HG03135 (cell line): Measurements from ENCODE around the gene SPRED2.

ENCODE experiments used
- ATAC-seq: cut with Tn5 transposase; IDR thresholded peaks from one replicate; pipeline ENCODE4 v1.9.1; 2021; ENCODE audit warnings: mild to moderate bottlenecking, moderate library complexity; ENCODE audit not compliant: unreplicated experiment

Gene SPRED2

GRCh38 chr2:65416945-65417344, 15.5 kb downstream of the SPRED2 start:
- ATAC-seq = no peak

GRCh38 chr2:65416321-65416720, 16.1 kb downstream of the SPRED2 start:
- no peak for ATAC-seq

- ATAC-seq = no peak
Measured at GRCh38 chr2:65415091-65415490, 17.3 kb downstream of the SPRED2 start.

- no peak for ATAC-seq
Measured at GRCh38 chr2:65413610-65414009, 18.8 kb downstream of the SPRED2 start.

DNA sequence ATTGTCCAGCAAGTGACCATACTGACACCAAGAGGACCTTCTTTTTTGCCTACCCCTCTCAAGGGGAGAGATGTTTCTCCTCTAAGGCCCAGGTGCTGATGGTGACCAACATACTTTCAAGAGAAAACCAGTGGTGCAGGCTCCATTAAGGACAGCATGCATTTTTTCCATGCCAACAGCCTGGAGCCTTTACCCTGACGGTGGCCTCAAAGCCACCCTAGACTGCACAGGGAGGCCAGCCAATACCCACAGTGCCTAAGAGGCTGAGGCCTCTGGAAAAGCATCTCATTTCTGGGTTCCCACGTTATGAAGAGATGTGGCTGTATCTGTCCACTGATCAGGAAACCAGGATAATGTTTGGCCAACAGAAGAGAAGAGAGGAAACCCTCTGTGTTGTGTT, 19.3 kb downstream of the SPRED2 start:
- no peak for ATAC-seq

- ATAC-seq = no peak
Measured at GRCh38 chr2:65411056-65411795, 21.2 kb downstream of the SPRED2 start.

- no peak for ATAC-seq
Measured at GRCh38 chr2:65409045-65409444, 23.4 kb downstream of the SPRED2 start.

DNA sequence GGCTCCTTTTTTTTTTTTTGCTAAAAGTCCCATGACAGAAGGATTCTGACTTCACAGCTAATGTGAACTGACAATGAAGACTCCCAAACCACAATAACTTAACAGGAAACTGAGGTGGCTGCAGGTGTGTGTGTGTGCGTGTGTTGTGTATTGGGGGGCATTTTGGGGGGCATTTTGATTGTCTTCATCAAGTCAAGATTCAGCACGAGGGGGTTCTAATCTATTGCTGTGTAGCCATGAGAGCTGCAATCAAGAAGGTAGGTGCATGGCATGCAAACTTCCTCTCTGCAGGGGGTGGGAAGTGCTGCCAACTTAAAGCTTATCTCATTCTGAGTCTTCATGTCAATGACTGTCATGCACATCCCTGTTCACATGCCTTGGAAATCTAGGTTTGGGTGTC, 25.2 kb downstream of the SPRED2 start:
- no peak for ATAC-seq

DNA sequence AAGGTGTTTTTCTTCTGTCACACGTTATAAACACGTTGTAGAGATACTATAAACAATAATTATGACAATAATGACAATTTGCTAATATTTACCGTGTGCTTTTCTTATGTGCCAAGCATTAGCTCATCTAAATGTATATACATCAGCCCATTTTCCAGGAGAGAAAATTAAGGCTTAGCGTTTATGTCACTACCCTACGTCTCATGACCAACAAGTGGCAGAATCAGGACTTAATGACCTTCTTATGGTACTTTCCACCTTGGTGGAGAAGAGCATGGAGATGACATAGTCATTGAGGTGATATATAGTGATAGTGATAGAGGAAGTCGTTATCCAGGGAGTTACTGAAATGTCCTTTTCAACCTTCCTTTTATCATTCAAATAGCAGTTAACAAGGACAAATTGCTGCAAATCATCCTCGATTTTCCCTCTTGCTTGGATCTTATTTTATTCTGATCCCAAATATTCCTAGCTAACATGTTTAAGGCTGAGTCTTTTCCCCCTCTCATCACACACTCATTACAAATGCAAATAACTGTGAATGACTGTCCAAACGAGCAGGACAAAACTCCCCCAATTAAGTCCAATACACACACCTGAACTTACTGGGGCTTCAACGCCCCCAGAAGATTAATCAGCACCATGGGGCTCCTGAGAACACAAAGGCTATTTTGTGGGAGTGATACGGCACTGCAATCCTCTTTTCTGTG, 27.3 kb downstream of the SPRED2 start:
- no peak for ATAC-seq

DNA sequence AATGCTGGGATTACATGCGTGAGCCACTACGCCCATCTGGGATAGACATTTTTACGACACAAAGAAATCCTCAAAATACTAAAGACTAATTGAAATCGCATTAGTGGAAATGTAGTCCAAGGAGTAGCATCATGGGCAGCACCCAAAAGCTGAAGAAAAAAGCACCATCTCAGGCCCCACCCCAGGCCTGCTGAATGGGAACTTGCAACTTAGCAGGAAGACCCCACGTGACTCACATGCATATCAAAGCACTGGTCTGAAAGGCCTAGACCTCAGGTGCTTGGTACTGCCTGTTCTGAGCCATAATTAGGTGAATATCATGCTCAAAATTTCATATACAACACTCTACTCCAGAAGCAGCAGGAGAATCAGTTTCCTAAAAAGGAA, 28.9 kb downstream of the SPRED2 start:
- no peak for ATAC-seq

DNA sequence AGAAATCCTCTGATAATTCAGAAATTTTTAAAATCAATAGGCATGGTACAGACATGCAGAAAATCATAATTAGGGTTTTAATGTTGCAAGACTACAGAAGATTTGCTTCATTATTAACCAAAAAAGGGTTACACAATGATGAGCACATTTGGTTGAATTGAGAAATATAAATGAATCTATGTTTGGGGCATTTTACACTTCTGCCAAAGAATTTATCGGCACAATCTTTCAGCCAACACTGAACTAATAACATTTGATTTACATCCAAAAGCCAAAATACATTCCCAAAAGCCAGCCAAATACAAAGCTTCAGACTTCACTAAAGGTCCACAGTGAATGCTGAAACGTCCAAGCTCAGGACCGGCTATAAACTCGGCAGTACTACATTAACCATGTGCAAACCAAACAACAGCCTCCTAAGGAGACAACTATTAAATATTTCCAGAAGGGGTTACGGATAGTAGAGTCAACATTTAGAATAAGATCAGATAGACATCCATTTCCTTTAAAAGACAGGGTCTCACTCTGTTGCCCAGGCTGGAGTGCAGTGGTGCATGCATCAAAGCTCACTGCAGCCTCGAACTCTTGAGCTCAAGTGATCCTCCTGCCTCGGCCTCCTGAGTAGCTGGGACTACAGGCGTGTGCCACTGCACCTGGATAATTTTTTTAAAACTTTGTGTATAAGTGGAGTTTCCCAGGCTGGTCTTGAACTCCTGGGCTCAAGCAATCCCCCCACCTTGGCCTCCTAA, 29.4 kb downstream of the SPRED2 start:
- ATAC-seq = no peak

DNA sequence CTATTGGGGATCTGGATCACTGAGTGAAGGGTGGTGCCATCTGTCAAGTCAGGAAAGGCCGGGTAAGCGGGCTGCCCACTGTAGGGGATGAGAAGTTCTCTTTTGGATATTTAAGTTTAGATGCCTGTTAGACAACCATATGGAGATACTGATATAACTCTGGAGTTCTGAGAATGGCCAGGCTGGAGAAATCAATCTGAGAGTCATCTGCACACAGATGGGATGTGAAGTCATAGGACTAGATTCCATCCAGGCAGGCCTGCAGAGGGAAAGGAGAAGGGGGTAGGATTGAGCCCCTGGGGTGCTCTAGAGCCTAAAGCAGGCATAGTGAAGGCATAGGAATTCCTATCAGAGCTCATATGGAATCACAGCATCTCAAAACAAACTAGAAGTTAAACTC, 30.1 kb downstream of the SPRED2 start:
- ATAC-seq = no peak

GRCh38 chr2:65397122-65397521, 35.3 kb downstream of the SPRED2 start:
- no peak for ATAC-seq

GRCh38 chr2:65396348-65397026, 35.9 kb downstream of the SPRED2 start:
- ATAC-seq = no peak

GRCh38 chr2:65395621-65396347, 36.6 kb downstream of the SPRED2 start:
- ATAC-seq = no peak

DNA sequence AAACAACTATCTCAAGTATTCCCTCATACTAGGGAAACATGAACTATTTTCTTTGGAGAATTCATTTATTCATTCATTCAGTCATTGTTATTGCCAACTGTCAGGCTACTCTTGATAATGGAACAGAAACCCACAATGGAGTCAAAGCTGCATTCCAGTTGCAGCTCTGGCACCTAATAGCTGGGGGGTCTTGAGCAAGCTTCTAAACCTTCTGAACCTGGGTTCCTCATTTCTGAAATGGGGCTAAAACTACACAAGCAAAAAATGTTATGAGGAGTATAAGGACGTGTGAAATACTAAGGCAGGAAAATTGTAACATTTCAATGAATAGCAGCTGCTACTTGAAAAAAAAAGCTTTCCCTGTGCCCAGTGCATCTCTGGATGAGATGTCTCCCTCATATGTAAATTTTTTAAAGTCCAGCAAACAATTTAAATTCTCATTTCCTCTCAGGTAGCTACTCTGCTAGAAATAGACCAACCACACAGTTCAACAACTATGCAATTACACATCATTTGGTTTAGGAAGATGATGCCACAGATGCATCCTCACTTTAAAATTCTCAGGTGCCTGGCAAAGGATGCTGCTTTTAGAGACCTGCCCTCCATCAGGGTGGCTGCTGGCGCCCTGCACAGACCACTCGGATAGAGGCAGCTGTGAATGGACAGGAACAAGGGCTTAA, 38.5 kb downstream of the SPRED2 start:
- no peak for ATAC-seq

- no peak for ATAC-seq
Measured at GRCh38 chr2:65393046-65393445, 39.4 kb downstream of the SPRED2 start.

DNA sequence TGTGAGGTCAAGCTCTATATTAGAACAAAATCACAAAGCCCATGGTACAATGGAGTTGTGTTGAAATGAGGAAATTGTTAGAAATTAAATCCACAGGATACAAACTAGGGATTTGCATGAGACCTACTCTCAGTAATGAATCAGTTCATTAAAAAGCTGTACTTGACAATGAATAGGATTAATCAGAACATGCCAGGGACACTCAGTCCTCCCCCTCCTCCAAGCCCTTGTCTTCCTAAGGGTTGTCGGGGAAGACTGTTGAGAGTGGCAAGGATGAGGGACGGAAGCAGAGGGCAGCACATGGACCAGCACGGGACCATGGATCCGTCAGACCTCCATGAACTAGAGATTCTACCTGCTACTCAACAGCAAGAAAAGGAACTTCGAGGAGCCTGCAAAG, 39.8 kb downstream of the SPRED2 start:
- ATAC-seq = no peak

DNA sequence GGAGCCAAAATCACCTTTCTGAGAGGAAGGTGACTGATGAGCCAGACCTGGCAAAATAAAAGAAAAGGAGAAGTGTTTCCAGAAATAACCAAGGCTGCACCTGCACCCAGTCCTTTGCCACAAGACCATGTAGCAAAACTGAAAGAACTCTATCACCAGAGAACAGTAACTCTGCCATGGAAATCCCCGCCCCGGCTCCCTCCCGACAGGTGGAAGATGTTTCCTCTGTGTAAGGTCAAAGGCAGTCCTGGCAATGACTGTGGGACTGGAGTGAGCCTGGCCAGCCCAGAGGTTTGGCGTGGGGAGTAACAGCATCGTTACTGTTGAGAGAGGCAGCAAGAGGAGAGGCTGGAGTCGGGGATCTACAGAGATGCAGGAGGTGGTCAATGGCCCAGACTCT, 42.3 kb downstream of the SPRED2 start:
- ATAC-seq = peak; percentile 64

DNA sequence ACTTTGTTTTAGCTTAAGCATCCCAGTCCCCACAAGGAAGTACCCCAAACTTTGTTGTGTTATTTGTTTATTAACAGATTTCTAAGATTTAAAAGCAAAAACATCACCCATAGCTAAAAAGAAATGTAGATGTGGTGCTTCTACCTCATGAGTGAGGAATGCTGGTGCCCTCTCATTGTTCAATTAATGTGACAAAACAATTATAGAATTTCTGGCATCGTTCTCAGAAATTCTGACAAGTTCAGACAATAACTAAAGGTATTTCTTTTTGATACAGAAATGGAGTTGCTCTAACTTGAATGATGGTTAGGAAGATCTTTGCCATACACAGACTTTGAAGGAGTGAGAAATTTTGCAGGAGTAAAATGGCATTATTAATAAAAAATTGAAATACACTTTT, 42.9 kb downstream of the SPRED2 start:
- no peak for ATAC-seq
